Dedifferentiated amniotic fluid mesenchymal stem cell (primary cell): Measurements from ENCODE around the gene MGAT4C.

ENCODE experiments used
- DNase-seq: peaks from one replicate; pipeline ENCODE4 v3.0.0-alpha.2; 2016; ENCODE audit errors: extremely low spot score

Gene MGAT4C

DNA sequence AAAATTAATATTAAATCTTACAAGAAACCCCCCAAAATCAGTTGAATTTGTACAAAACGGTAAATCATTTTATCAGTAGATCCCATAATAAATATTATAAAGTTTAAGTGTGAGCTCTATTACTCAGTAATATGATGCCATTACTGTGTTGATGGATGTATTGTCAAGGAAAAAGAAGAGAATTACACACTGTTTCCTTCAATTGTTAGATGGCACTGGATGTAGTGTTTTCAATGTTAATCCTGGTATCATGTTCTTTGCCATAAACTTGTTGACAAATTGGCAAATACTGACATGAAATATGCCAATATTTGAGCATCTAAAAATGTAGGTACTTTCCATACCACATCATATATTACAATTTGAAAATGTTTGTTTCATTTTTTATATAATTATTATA, 280.5 kb downstream of the MGAT4C start:
- DNase-seq: no peak

DNA sequence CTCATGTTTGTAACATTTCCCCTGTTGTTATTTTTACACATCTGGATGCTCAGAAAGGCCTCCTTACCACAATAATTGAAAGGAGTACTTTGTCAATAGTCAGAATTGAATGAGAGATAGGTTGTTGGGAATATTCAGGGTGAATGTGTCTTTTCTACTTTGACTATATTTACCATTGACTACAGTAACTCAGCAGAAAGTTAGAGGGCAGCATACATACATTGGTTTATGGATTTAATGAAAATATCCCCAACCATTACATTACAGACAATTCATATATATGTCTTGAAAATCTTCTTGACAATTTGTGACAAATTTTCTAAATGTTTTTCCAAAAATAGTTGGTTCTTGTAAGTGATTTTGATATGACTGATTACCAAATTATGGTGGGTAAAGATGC, 284.4 kb downstream of the MGAT4C start:
- no peak for DNase-seq

DNA sequence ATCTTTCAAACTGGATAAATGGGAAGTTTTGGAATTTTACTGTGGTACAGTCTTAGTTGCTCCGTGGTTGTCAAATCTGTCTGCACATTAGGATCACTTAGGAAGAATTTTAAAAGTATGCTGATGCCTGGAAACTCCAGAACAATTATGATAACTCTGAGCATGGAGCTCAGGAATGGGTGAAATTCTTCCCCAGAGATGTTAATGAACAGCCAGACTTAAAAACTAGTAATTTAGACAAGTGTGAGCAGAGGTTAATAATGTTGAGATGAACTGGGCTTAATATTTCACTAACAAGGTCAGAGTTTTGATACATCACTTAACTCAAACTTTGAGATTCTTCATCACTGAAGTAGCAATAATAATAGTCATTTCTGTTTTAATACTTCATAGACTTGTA, 287.6 kb downstream of the MGAT4C start:
- no peak for DNase-seq

DNA sequence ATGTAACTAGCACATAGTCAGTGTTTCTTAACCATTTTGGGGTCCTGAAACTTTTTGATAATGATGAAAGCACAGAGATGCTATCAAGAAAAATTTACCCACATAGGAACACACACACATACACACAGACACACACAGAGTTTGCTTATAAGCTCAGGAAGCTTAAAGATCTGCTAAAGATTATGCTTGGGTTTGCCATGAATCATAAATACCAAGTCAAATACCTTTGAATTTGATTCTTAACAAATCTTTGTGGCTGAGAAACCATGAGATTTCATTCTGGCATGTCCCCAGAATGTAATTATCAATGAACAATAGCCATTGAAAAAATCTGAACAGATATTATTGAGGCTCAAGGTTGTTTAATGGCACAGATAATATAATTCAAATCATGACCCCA, 292.9 kb downstream of the MGAT4C start:
- no peak for DNase-seq

DNA sequence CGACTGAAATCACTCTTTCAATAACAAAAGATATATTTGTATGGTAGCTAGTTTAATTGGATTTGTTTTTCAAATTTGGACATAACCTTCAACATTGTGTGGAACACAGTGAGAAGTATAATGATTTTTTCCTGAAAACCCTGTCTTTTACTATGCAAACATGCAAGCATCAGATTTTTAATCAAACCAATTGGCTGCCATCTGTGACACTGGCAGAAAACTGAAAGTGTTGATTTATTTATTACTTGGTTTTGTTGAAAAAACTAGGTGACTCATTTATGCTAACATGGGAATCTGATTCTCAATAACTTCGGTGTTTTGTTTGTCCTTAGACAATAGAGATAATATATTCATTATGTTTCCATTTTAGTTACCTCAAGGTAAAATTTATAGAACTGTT, 300.1 kb downstream of the MGAT4C start:
- no peak for DNase-seq

DNA sequence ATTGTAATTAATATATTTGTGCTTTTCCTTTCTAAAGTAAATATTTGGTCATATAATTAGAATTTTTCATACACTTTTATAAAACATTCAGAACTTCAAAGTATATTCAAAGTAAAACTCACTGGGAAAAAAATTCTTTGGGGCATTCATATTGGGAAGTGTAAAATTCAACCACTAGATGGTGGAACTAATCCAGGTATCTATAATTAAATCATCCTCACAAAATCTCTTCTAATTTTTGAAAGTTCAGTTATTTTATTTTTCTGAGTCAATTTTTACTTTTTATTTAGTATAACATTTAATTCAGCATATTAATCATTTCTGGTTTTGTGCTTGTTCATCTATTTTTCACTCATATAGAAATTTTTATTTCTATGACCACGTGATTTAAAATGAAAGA, 301.1 kb downstream of the MGAT4C start:
- DNase-seq: no peak

DNA sequence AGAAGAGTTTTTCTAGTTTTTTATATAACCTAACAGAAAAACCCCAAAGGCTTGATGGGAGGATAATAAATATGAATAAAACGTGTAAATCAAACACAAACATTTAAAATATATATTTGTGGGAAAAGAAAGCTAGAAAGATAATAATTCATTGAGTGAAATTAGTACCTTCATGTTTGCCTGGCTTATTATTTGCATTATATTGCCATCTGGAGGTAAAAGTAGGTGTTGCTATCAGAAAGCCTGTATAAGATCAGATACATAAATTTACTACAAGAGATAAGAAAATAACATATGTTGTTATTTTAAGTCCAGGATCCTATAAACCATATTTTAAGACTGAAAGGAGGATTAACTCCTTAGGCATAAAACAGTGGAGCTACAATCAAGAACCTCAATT, 304.4 kb downstream of the MGAT4C start:
- peak; percentile 37 for DNase-seq

DNA sequence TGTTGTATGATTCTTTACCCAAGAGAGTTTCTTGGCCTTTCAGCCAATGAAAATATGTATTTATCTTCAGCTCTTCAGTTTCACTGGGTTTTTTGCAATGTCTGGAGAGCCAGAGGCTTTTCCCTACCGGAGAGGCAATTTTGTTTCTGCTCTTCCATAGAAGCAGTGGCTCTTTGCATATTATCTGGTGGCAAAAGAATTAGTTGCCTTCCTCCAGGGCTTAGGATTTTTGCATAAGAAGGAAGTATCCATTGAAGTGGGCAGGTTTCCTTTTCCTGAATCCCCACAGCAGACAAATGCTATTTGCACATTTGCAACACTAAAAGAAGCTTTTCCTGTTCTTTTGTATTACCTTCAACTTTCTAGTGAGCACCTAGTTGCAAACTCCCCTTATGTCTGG, 306.9 kb downstream of the MGAT4C start:
- no peak for DNase-seq

DNA sequence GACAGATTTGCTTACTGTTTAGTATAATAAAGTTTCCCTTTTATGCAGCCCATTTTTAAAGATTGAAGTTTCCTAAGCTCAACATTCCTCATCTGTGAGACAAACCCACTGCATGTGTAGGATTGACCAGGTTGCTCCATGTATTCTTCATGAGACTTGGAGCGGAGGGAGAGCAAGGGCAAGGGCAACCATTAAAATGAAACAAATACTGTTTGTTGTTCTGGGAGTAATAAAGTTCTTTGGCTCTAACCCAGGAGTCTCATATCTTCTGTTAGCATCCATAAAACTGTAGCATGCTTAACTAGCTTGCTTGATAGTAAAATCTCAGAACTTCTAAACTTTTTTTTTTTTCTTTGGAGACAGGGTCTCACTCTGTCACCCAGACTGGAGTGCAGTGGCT, 307.9 kb downstream of the MGAT4C start:
- no peak for DNase-seq

DNA sequence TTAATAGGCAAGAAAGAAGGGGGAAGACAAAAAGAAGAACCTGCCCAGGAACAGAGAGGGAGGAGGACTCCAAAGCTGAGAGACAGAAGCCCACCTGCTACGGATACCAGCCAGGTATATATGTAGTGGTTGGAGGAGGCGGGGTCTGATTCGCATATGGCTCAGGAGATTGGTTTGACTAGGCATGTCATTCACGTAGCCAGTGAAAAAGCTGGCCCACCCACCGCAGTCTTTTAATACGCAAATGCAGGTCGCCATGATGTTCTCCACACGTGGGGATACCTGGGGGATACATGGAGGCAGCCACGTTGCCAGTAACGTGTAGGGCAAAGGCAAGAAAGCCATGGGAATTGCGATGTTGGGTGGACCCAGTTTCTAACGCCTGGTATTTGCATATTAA, 308.9 kb downstream of the MGAT4C start:
- no peak for DNase-seq

DNA sequence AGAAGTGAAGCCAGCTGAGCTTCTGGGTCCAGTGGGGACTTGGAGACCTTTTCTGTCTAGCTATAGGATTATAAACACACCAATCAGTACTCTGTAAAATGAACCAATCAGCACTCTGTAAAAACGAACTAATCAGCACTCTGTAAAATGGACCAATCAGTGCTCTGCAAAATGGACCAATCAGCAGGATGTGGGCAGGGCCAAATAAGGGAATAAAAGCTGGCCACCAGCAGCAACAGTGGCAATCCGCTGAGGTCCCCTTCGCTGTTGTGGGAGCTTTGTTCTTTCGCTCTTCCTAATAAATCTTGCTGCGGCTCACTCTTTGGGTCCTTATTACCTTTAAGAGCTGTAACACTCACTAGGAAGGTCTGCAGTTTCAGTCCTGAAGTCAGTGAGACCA, 309.8 kb downstream of the MGAT4C start:
- DNase-seq: no peak

DNA sequence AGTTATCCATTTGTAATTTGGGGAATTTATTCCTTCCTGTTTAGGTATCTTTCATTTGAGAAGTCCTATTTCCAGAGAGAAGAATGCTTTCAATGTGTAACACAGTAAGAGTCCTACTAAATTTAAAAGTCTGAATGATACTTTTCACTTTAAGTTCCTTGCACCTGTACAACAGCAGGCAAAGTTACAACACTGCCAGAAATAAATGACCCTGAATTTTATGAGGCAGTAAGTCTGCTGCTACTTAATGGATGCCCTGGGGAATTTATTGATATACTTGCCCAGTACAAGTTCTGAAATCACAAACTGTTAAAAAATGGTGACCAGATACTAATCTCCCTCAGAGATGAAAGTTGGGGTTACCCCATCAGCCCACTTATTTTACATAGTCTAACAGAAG, 329.0 kb downstream of the MGAT4C start:
- no peak for DNase-seq

DNA sequence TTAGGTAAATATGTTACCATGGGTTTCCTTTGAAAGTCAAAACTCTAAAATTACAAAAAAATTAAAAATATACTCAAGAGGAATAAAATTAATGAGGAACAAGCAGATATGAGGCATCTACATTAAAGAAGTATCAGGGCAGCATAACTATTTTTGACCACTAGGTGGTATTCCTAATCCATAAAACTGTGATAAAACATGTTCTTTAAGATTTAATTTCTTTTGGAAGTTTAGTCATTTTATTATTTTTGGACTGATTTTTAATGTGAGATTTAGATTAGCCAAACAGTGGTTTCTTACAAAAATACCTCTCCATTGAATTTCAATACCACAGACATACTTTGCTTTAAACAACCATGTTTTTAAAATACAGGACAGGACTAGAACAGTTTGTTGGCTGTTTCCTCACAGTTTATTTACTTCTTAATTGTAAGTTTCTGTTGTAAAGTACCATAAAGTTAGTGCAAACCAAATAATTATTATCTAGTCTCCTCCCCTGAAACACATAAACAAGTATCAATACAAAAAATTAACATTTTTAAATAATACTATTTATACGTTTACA, 332.3 kb downstream of the MGAT4C start:
- DNase-seq: peak; percentile 57

DNA sequence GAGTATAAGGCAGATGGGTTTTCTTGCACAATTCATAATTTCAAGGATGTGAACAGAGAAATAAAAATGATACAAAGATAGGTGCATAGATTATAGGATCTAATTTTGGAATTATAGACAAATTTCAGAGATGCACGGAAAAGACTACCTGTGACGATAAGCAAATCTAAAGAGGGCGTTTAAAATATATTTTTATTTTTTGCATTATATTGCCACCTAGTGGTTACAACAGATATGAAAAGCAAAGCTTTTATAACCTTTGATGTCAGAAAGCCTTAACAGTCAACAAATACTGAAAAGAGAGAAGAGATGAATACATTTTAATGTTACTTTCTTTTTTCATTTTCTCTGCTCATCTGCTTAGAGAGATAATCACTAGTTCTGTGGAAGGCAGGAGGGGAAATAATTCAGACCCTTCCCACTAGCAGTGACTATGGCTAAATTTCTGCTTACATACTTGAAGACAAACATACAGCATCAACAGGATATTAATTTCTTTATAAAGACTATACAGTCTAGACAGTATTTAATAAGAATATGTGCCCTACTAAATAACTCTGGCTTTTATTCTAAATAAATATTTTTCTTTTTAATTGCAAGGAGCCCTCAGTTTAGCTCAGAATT, 335.8 kb downstream of the MGAT4C start:
- peak; percentile 31 for DNase-seq
